BE2C (cell line): ENCODE data around the gene POU3F3.

Experiments
- DNase-seq: peaks from one replicate; pipeline ENCODE4 v3.0.0-alpha.2; 2020
- H3K27me3 ChIP-seq: fragments of 250-450 bp; sonication (Bioruptor Pico); 2 replicates; pipeline ENCODE4 v1.5.1; 2020; ENCODE audit warnings: mild to moderate bottlenecking
- H3K36me3 ChIP-seq: fragments of 250-450 bp; sonication (Bioruptor Pico); 2 replicates; pipeline ENCODE4 v1.5.1; 2020; ENCODE audit warnings: mild to moderate bottlenecking
- H3K4me1 ChIP-seq: fragments of 250-450 bp; sonication (Bioruptor Pico); 2 replicates; pipeline ENCODE4 v1.5.1; 2020
- H3K4me3 ChIP-seq: 2 replicates; pipeline ENCODE4 v1.5.1; 2011; ENCODE audit warnings: low read depth, low read length
- H3K9me3 ChIP-seq: fragments of 250-450 bp; sonication (Bioruptor Pico); 2 replicates; pipeline ENCODE4 v1.5.1; 2020
- TF ChIP-seq, protein P1 (sequence below): IDR thresholded peaks from 2 replicates; pipeline ENCODE4 v1.5.1; 2012; ENCODE audit warnings: mild to moderate bottlenecking, low read depth, low read length

Gene POU3F3

DNA sequence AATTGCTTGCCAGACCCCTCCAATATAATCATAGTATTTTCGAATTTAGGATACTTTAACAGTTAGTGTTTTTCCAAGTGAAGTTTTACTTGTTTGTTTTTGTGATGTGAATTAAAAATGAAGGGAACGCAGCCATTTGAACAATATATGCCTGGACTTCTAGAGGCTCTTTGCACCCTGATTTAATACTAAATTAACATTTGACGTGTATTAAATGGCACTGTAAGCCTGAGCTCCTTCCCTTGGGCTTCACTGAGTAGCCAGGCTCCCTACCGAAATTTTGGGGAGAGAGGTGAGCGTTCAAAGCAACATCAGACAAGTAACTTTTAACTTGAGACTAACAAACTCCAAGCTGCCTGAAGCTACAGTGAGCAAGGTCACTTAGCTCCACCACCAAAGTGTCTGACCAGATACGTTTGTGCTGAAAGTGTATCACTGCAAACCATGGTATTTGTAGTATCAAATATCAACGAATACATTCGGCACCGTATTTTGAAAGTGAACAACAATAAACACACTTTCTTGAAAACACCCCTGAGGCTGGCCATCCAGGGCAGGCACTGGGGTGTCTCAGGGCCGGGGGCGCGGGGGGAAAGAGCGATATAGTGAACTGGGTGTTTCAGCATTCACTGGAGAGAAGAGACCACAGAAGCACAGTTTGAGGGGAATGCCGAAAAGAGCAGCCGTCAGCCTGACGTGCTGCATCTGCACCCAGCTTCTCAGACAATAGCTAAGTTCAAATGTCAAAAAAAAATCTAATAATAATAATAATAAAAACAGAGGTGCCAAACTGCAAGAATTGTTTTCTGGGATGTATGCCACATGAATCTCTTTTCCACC lies 7.7 kb upstream of the POU3F3 start:
- Histone ChIP-seq H3K36me3 (no peaks in the 10 kb centered on the region), H3K27me3 (peaks cover 84% of the 10 kb centered on the region), H3K4me1 (no peaks in the 10 kb centered on the region), H3K9me3 (no peaks in the 10 kb centered on the region), H3K4me3 (no peak overlapping the region)
- TF ChIP-seq, protein P1, sequence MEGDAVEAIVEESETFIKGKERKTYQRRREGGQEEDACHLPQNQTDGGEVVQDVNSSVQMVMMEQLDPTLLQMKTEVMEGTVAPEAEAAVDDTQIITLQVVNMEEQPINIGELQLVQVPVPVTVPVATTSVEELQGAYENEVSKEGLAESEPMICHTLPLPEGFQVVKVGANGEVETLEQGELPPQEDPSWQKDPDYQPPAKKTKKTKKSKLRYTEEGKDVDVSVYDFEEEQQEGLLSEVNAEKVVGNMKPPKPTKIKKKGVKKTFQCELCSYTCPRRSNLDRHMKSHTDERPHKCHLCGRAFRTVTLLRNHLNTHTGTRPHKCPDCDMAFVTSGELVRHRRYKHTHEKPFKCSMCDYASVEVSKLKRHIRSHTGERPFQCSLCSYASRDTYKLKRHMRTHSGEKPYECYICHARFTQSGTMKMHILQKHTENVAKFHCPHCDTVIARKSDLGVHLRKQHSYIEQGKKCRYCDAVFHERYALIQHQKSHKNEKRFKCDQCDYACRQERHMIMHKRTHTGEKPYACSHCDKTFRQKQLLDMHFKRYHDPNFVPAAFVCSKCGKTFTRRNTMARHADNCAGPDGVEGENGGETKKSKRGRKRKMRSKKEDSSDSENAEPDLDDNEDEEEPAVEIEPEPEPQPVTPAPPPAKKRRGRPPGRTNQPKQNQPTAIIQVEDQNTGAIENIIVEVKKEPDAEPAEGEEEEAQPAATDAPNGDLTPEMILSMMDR = no peak
- no peak for DNase-seq

DNA sequence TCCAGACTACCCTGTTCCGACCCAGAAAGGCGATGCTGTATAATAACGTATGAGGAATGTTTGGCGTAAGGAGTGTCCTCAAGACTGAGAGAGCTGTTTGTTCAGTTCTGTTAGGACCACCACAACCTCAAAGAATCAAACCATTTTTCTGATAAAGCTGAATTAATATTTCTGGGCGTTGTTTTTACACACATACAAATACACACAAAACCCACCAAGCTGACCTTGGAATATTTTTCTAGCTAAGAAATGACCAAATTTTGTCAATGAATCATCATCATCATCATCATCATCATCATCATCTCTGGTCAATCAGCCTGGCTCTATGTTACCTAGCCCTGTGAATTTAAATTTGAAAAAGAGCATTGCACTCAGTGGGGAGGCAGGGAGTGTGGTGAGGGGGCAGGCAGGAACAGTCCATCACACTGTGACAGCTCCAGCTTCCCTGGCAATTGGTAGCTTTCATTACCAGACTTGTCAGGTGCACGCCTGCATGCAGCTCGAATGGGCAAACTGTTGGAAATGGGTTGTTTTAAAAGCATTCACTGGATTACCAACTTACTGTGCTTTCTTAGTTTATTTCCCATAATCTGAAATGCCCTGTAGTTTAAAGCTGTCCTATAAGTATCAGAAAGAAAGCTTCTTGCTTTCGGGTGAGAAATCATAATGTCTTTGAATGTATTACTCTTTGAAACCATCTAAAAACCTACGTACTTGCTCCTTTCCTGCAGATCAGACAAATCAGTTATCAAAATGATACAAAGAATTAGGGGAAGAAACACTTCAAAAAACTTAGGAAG lies 6.9 kb upstream of the POU3F3 start:
- H3K27me3 ChIP-seq = peaks cover 88% of the 10 kb centered on the region

DNA sequence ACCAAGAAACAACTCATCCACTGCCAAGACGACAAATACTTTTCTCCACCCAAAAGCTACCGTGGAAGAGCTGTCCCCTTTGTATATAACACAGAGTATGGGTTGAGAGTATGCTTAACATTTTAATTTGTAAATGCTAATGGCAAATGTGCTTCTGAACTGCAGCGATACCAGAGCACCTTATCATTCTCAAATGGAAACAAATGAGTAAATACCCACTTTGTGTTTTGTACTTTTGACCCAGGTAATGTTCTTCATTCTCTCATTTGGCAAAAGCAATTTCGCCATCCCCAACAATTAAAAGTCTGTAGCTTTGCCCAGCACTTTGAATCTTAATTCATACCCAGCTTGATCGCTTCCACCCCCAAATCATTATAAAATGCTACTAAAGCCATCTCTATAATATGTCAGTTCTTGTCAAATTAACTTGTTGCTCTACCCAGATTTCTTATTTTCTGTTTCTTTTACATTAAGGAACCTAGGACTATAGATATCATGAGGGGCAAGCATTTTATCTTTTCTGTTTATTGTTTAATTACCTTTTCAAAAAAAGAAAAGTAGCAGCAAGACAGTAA lies 6.2 kb upstream of the POU3F3 start:
- Histone ChIP-seq H3K9me3 (no peaks in the 10 kb centered on the region), H3K27me3 (peaks cover 86% of the 10 kb centered on the region), H3K4me3 (no peak overlapping the region), H3K36me3 (no peaks in the 10 kb centered on the region), H3K4me1 (no peaks in the 10 kb centered on the region)
- DNase-seq = no peak
- TF ChIP-seq, protein P1 = no peak

More for the DNA sequence above, 6.9 kb upstream of the POU3F3 start:
- Histone ChIP-seq H3K36me3 (no peaks in the 10 kb centered on the region), H3K4me3 (no peak overlapping the region), H3K4me1 (no peaks in the 10 kb centered on the region), H3K9me3 (no peaks in the 10 kb centered on the region)
- TF ChIP-seq, protein P1 = no peak
- DNase-seq = no peak

DNA sequence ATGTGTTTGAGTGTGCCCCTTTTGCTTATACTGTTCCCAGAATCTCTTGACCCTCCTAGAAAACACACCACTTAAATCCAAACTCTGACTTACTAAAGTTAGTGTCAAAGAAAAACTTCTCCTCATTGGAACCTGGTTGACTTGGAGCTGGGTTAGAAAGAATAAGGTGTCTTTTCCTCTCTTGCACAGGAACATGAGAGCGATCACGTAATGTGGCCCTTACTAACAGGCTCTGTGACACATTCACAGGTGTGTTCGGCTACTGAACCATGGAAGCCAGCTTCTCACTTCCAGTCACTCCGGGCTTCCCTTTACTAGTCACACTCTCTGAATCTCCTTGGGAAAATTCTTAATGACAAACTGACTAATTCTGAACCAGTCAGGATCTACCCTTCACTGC lies 5.4 kb upstream of the POU3F3 start:
- Histone ChIP-seq H3K9me3 (no peaks in the 10 kb centered on the region), H3K27me3 (peaks cover 85% of the 10 kb centered on the region), H3K36me3 (no peaks in the 10 kb centered on the region), H3K4me3 (no peak overlapping the region), H3K4me1 (no peaks in the 10 kb centered on the region)
- DNase-seq = no peak
- TF ChIP-seq, protein P1 = no peak

DNA sequence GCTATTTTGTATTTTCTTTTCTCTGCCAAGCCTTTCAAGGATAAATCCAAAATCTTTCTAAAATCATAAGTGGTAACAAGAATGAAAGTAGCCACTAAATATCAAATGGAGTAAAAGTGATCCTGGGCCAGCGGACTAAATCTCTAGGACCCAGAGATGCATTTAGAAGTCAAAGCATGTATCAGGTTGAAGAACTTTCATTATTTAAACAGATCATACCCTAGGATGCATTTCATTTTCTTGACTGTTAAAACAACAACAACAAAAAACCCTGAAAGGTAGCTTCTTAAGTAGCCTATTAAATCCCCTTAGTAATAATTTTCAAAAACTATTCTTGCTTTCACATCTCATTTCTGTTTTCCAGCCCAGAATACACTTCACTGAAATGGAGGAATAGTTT lies 4.8 kb upstream of the POU3F3 start:
- H3K9me3 ChIP-seq = no peaks in the 10 kb centered on the region
- TF ChIP-seq, protein P1 = no peak
- H3K4me1 ChIP-seq = no peaks in the 10 kb centered on the region
- no peak for DNase-seq
- H3K4me3 ChIP-seq = no peak overlapping the region
- H3K27me3 ChIP-seq = peaks cover 82% of the 10 kb centered on the region
- H3K36me3 ChIP-seq = no peaks in the 10 kb centered on the region
